Hepatic stellate cell (primary cell): ENCODE data around the gene PPP1R9A.

ENCODE experiments used
- DNase-seq: peaks from one replicate; pipeline ENCODE4 v3.0.0; 2011; ENCODE audit warnings: low spot score

PPP1R9A gene

GRCh38 chr7:95035295-95035694, 127.9 kb downstream of the PPP1R9A start:
- DNase-seq = no peak

GRCh38 chr7:95041031-95041430, 133.6 kb downstream of the PPP1R9A start:
- DNase-seq = no peak

- DNase-seq = no peak
Observed at GRCh38 chr7:95045236-95045923, 138.0 kb downstream of the PPP1R9A start.

GRCh38 chr7:95046494-95047240, 139.3 kb downstream of the PPP1R9A start:
- DNase-seq = no peak

- DNase-seq = no peak
Observed at GRCh38 chr7:95047291-95047690, 139.9 kb downstream of the PPP1R9A start.

- no peak for DNase-seq
Observed at GRCh38 chr7:95052566-95053094, 145.2 kb downstream of the PPP1R9A start.

- DNase-seq = no peak
Observed at GRCh38 chr7:95054386-95054785, 147.0 kb downstream of the PPP1R9A start.

GRCh38 chr7:95055295-95055694, 147.9 kb downstream of the PPP1R9A start:
- no peak for DNase-seq

- DNase-seq = no peak
Observed at GRCh38 chr7:95056107-95056739, 148.8 kb downstream of the PPP1R9A start.

GRCh38 chr7:95056901-95057300, 149.5 kb downstream of the PPP1R9A start:
- no peak for DNase-seq

GRCh38 chr7:95059842-95060313, 152.5 kb downstream of the PPP1R9A start:
- no peak for DNase-seq

GRCh38 chr7:95062901-95063300, 155.5 kb downstream of the PPP1R9A start:
- no peak for DNase-seq

- DNase-seq = no peak
Observed at GRCh38 chr7:95066737-95067530, 159.5 kb downstream of the PPP1R9A start.

GRCh38 chr7:95088536-95089215, 181.3 kb downstream of the PPP1R9A start:
- no peak for DNase-seq

GRCh38 chr7:95089414-95090315, 182.3 kb downstream of the PPP1R9A start:
- DNase-seq = no peak

GRCh38 chr7:95092324-95092723, 184.9 kb downstream of the PPP1R9A start:
- no peak for DNase-seq

GRCh38 chr7:95095259-95095965, 188.0 kb downstream of the PPP1R9A start:
- no peak for DNase-seq

GRCh38 chr7:95095966-95096540, 188.7 kb downstream of the PPP1R9A start:
- no peak for DNase-seq

GRCh38 chr7:95097291-95097690, 189.9 kb downstream of the PPP1R9A start:
- no peak for DNase-seq
